Lower lobe of right lung (tissue), 2 donors: ENCODE data around the gene ABCB8. TPM values are rescaled to one million over a fixed set of nuclear protein-coding genes. Genes with fewer than 3 reads are reported as not detected.

Experiments used
- ATAC-seq, 2 donors: fragments of 200-7000 bp; cut with Tn5 transposase; one replicate each; pipeline ENCODE4 v1.9.1; 2020 to 2022; ENCODE audit warnings: mild to moderate bottlenecking in 2 of 2, moderate library complexity in 2 of 2
- DNase-seq: peaks from one replicate; pipeline ENCODE4 v3.0.0-alpha.2; 2020
- H3K27ac ChIP-seq: fragments of 200-600 bp; one replicate; pipeline ENCODE4 v1.8.0; 2022
- H3K27me3 ChIP-seq: fragments of 200-600 bp; one replicate; pipeline ENCODE4 v1.8.0; 2022; ENCODE audit warnings: low read depth
- H3K36me3 ChIP-seq: fragments of 200-600 bp; one replicate; pipeline ENCODE4 v1.8.0; 2022; ENCODE audit warnings: mild to moderate bottlenecking
- H3K4me1 ChIP-seq: fragments of 200-600 bp; one replicate; pipeline ENCODE4 v1.8.0; 2022
- H3K4me3 ChIP-seq: fragments of 200-600 bp; one replicate; pipeline ENCODE4 v1.8.0; 2022; ENCODE audit warnings: mild to moderate bottlenecking
- H3K9me3 ChIP-seq: fragments of 200-600 bp; one replicate; pipeline ENCODE4 v1.8.0; 2022
- CTCF ChIP-seq: fragments of 200-600 bp; IDR thresholded peaks from one replicate; pipeline ENCODE4 v1.8.0; 2022; ENCODE audit warnings: antibody characterized with exemption, mild to moderate bottlenecking
- intact Hi-C: fragments of 100-400 bp; cut with DNase I; formaldehyde crosslinking; loops from one replicate; pipeline ENCODE4 v1.11.0; 2022
- total RNA-seq: library from RNA; stranded (reverse); fragmentation: NEBNext Ultra II Directional; extraction: Animal tissue kit (Norgen Biotek cat#: 25700); gene quantifications from one replicate; pipeline ENCODE4 v1.2.1, GENCODE V29; 2021
- donor health status: DM: no; HTN: yes; CAD: no; lungs with severe emphysema.

ABCB8 gene
- total RNA-seq, 1 donor from 2014 or later: 42.4 TPM

GRCh38 chr7:151043959-151044358, 15.7 kb downstream of the ABCB8 start:
- H3K4me3 ChIP-seq: no peak overlapping the region
- H3K27ac ChIP-seq: no peak overlapping the region
- peaks cover 31% of the 10 kb centered on the region for H3K36me3 ChIP-seq
- no peak for DNase-seq
- ATAC-seq: no peak
- peaks cover 12% of the 10 kb centered on the region for H3K4me1 ChIP-seq
- H3K27me3 ChIP-seq: no peaks in the 10 kb centered on the region
- no peaks in the 10 kb centered on the region for H3K9me3 ChIP-seq
- intact Hi-C loops: no loop called here
- TF ChIP-seq CTCF: no peak

GRCh38 chr7:151045262-151045661, 17.0 kb downstream of the ABCB8 start:
- no peak for DNase-seq
- Histone ChIP-seq H3K36me3 (peaks cover 31% of the 10 kb centered on the region), H3K4me3 (no peak overlapping the region), H3K4me1 (no peaks in the 10 kb centered on the region), H3K27me3 (peaks cover under 1% of the 10 kb centered on the region), H3K9me3 (no peaks in the 10 kb centered on the region), H3K27ac (no peak overlapping the region)
- intact Hi-C loops: no loop called here
- TF ChIP-seq CTCF: no peak
- ATAC-seq: no peak

GRCh38 chr7:151045967-151046366, 17.7 kb downstream of the ABCB8 start:
- Histone ChIP-seq H3K36me3 (peaks cover 31% of the 10 kb centered on the region), H3K27me3 (peaks cover 8% of the 10 kb centered on the region), H3K9me3 (no peaks in the 10 kb centered on the region), H3K4me1 (peaks cover 3% of the 10 kb centered on the region), H3K4me3 (no peak overlapping the region), H3K27ac (no peak overlapping the region)
- ATAC-seq (no peak), DNase-seq (no peak)
- TF ChIP-seq CTCF: no peak
- intact Hi-C loops: no loop called here

- Histone ChIP-seq H3K4me3 (no peak overlapping the region), H3K27me3 (peaks cover 12% of the 10 kb centered on the region), H3K4me1 (peaks cover 7% of the 10 kb centered on the region), H3K9me3 (no peaks in the 10 kb centered on the region), H3K36me3 (peaks cover 27% of the 10 kb centered on the region), H3K27ac (no peak overlapping the region)
- TF ChIP-seq CTCF: no peak
- no peak for ATAC-seq
- intact Hi-C loops: no loop called here
- no peak for DNase-seq
Observed at GRCh38 chr7:151046603-151047573, 18.6 kb downstream of the ABCB8 start.

- Histone ChIP-seq H3K9me3 (no peaks in the 10 kb centered on the region), H3K27me3 (peaks cover 14% of the 10 kb centered on the region), H3K4me1 (peaks cover 10% of the 10 kb centered on the region), H3K27ac (no peak within 1 kb of the TSS), H3K36me3 (peaks cover 19% of the 10 kb centered on the region), H3K4me3 (no peak within 1 kb of the TSS)
- intact Hi-C loops: no loop called here
- ATAC-seq (no peak), DNase-seq (no peak)
- no peak for TF ChIP-seq CTCF
Observed at GRCh38 chr7:151047976-151048815, 19.9 kb downstream of the ABCB8 start, which contains the start of gene ASIC3. Gene ASIC3 (plus strand): TSS chr7:151048531. CDS start chr7:151048886, 355 bp downstream.
